Mesendoderm (in vitro differentiated cells): ENCODE data around the gene ALAS2.
A peak's percentile ranks its signal among the peaks of the same experiment; 100 is the strongest.
"Not testable (repeated sequence)": the region's sequence is repeated elsewhere in the genome, so short reads cannot be mapped to it uniquely, and the experiment has no call there.

Experiments
- DNase-seq: peaks from one replicate; pipeline ENCODE4 v3.0.0; 2013
- H2AK5ac ChIP-seq: 2 replicates; pipeline ENCODE4 v1.6.1; 2013; ENCODE audit warnings: low read length, inconsistent platforms
- H2BK120ac ChIP-seq: 2 replicates; pipeline ENCODE4 v1.6.1; 2013; ENCODE audit warnings: low read depth, mild to moderate bottlenecking, low read length, moderate library complexity, mixed read lengths
- H2BK15ac ChIP-seq: replicated peaks from 2 replicates; pipeline ENCODE4 v1.6.1; 2013; ENCODE audit warnings: low read depth, mild to moderate bottlenecking, moderate library complexity
- H2BK5ac ChIP-seq: 2 replicates; pipeline ENCODE4 v1.6.1; 2013; ENCODE audit warnings: low read length, inconsistent platforms
- H3K18ac ChIP-seq: 2 replicates; pipeline ENCODE4 v1.6.1; 2013; ENCODE audit warnings: mild to moderate bottlenecking, low read length, mixed read lengths
- H3K23ac ChIP-seq: one replicate; pipeline ENCODE4 v1.6.1; 2013; ENCODE audit warnings: low read length
- H3K27ac ChIP-seq: 2 replicates; pipeline ENCODE4 v1.5.1; 2013; ENCODE audit warnings: low read depth, mild to moderate bottlenecking, inconsistent platforms, low read length, moderate library complexity
- H3K27me3 ChIP-seq: 2 replicates; pipeline ENCODE4 v1.6.1; 2013; ENCODE audit warnings: low read length, control low read depth, mild to moderate bottlenecking, inconsistent platforms; ENCODE audit not compliant: insufficient read depth, poor library complexity
- H3K36me3 ChIP-seq: 2 replicates; pipeline ENCODE4 v1.6.1; 2013; ENCODE audit warnings: low read length, inconsistent platforms; ENCODE audit not compliant: control insufficient read depth, insufficient read depth
- H3K4ac ChIP-seq: one replicate; pipeline ENCODE4 v1.6.1; 2013; ENCODE audit warnings: low read depth, mild to moderate bottlenecking, low read length, moderate library complexity
- H3K4me1 ChIP-seq: 2 replicates; pipeline ENCODE4 v1.6.1; 2013; ENCODE audit warnings: low read depth, low read length, inconsistent platforms; ENCODE audit not compliant: control insufficient read depth
- H3K4me2 ChIP-seq: 2 replicates; pipeline ENCODE4 v1.6.1; 2013; ENCODE audit warnings: low read length
- H3K4me3 ChIP-seq: 2 replicates; pipeline ENCODE4 v1.5.1; 2013; ENCODE audit warnings: mild to moderate bottlenecking, low read length
- H3K56ac ChIP-seq: one replicate; pipeline ENCODE4 v1.6.1; 2013; ENCODE audit warnings: low read length
- H3K79me1 ChIP-seq: 2 replicates; pipeline ENCODE4 v1.6.1; 2013; ENCODE audit warnings: low read length, inconsistent platforms
- H3K79me2 ChIP-seq: 2 replicates; pipeline ENCODE4 v1.6.1; 2013; ENCODE audit warnings: mild to moderate bottlenecking, low read length; ENCODE audit not compliant: control insufficient read depth, insufficient read depth
- H3K9ac ChIP-seq: 2 replicates; pipeline ENCODE4 v1.6.1; 2013; ENCODE audit warnings: low read length, inconsistent platforms
- H4K5ac ChIP-seq: one replicate; pipeline ENCODE4 v1.6.1; 2013; ENCODE audit warnings: low read length
- H4K8ac ChIP-seq: one replicate; pipeline ENCODE4 v1.6.1; 2013; ENCODE audit warnings: low read depth, mild to moderate bottlenecking, control low read depth, low read length, moderate library complexity
- WGBS: extraction: QIAGEN DNeasy Blood & Tissue Kit; methylation state at CpG from one replicate; pipeline ENCODE4 v1.1.7; 2013; ENCODE audit warnings: low lambda C conversion rate, missing lambda C conversion rate; ENCODE audit not compliant: insufficient coverage; ENCODE audit errors: extremely low coverage; 5-methylcytosine and 5-hydroxymethylcytosine counted together

The ALAS2 gene

GRCh38 chrX:55056820-55057674 lies 26.3 kb upstream of the ALAS2 start:
- no peak overlapping the region for H2BK120ac ChIP-seq
- H2BK15ac ChIP-seq: no peak overlapping the region
- no peak overlapping the region for H4K8ac ChIP-seq
- no peaks in the 10 kb centered on the region for H3K79me2 ChIP-seq
- no peak overlapping the region for H3K18ac ChIP-seq
- H3K79me1 ChIP-seq: no peaks in the 10 kb centered on the region
- no peak overlapping the region for H3K27ac ChIP-seq
- H2BK5ac ChIP-seq: no peak overlapping the region
- H3K23ac ChIP-seq: no peak overlapping the region
- no peaks in the 10 kb centered on the region for H3K36me3 ChIP-seq
- no peak overlapping the region for H3K4me2 ChIP-seq
- H2AK5ac ChIP-seq: no peak overlapping the region
- peak; percentile 1 for DNase-seq
- no CpG with 5 or more reads among the region's 7 CpGs for WGBS
- no peak overlapping the region for H3K4ac ChIP-seq
- H4K5ac ChIP-seq: no peak overlapping the region
- H3K9ac ChIP-seq: no peak overlapping the region
- H3K4me1 ChIP-seq: no peaks in the 10 kb centered on the region
- H3K56ac ChIP-seq: no peak overlapping the region
- no peaks in the 10 kb centered on the region for H3K27me3 ChIP-seq
- no peak overlapping the region for H3K4me3 ChIP-seq

- H3K4me3 ChIP-seq, H3K27ac ChIP-seq, H3K79me1 ChIP-seq, H3K18ac ChIP-seq, H2BK120ac ChIP-seq, H2AK5ac ChIP-seq, H3K27me3 ChIP-seq, H3K36me3 ChIP-seq, DNase-seq, H2BK5ac ChIP-seq, H3K4me2 ChIP-seq, H3K56ac ChIP-seq, H4K8ac ChIP-seq, H3K9ac ChIP-seq, H3K79me2 ChIP-seq, H3K4me1 ChIP-seq, H4K5ac ChIP-seq, H2BK15ac ChIP-seq, H3K4ac ChIP-seq, H3K23ac ChIP-seq: not testable (repeated sequence)
- WGBS: no CpG with 5 or more reads among the region's 2 CpGs
Observed at GRCh38 chrX:55050599-55050998, 19.8 kb upstream of the ALAS2 start.

- Histone ChIP-seq H2BK5ac (no peak overlapping the region), H3K36me3 (no peaks in the 10 kb centered on the region), H3K23ac (no peak overlapping the region), H2BK120ac (no peak overlapping the region), H3K4me2 (no peak overlapping the region), H3K9ac (no peak overlapping the region), H4K8ac (no peak overlapping the region), H3K79me1 (no peaks in the 10 kb centered on the region), H4K5ac (no peak overlapping the region), H3K4ac (no peak overlapping the region), H2BK15ac (no peak overlapping the region), H3K79me2 (no peaks in the 10 kb centered on the region), H2AK5ac (no peak overlapping the region), H3K27ac (no peak overlapping the region), H3K27me3 (no peaks in the 10 kb centered on the region), H3K18ac (no peak overlapping the region), H3K56ac (no peak overlapping the region), H3K4me1 (no peaks in the 10 kb centered on the region), H3K4me3 (no peak overlapping the region)
- no peak for DNase-seq
- WGBS: no CpG with 5 or more reads among the region's 6 CpGs
Observed at GRCh38 chrX:55041514-55041913, 10.7 kb upstream of the ALAS2 start.

GRCh38 chrX:55039471-55039870 lies 8.7 kb upstream of the ALAS2 start:
- WGBS: no CpG with 5 or more reads among the region's 3 CpGs
- Histone ChIP-seq H4K8ac (no peak overlapping the region), H3K4me1 (no peaks in the 10 kb centered on the region), H3K79me1 (no peaks in the 10 kb centered on the region), H2AK5ac (no peak overlapping the region), H3K27me3 (no peaks in the 10 kb centered on the region), H3K18ac (no peak overlapping the region), H2BK15ac (no peak overlapping the region), H3K4me2 (no peak overlapping the region), H3K23ac (no peak overlapping the region), H3K36me3 (no peaks in the 10 kb centered on the region), H4K5ac (no peak overlapping the region), H3K56ac (no peak overlapping the region), H2BK120ac (no peak overlapping the region), H3K4ac (no peak overlapping the region), H2BK5ac (no peak overlapping the region), H3K9ac (no peak overlapping the region), H3K79me2 (no peaks in the 10 kb centered on the region), H3K4me3 (no peak overlapping the region), H3K27ac (no peak overlapping the region)
- no peak for DNase-seq

- no peak overlapping the region for H2BK120ac ChIP-seq
- no peak for DNase-seq
- H3K4me1 ChIP-seq: no peaks in the 10 kb centered on the region
- no peaks in the 10 kb centered on the region for H3K36me3 ChIP-seq
- no peak overlapping the region for H4K8ac ChIP-seq
- no peaks in the 10 kb centered on the region for H3K79me1 ChIP-seq
- WGBS: no CpG with 5 or more reads among the region's 2 CpGs
- H3K9ac ChIP-seq: no peak overlapping the region
- H4K5ac ChIP-seq: no peak overlapping the region
- H3K23ac ChIP-seq: no peak overlapping the region
- no peak overlapping the region for H2AK5ac ChIP-seq
- no peaks in the 10 kb centered on the region for H3K27me3 ChIP-seq
- no peak overlapping the region for H3K56ac ChIP-seq
- H3K4ac ChIP-seq: no peak overlapping the region
- H3K27ac ChIP-seq: no peak overlapping the region
- no peak overlapping the region for H3K4me3 ChIP-seq
- no peaks in the 10 kb centered on the region for H3K79me2 ChIP-seq
- H2BK5ac ChIP-seq: no peak overlapping the region
- no peak overlapping the region for H2BK15ac ChIP-seq
- H3K18ac ChIP-seq: no peak overlapping the region
- H3K4me2 ChIP-seq: no peak overlapping the region
Observed at GRCh38 chrX:55033429-55033828, 2.7 kb upstream of the ALAS2 start.

GRCh38 chrX:55029291-55029690 lies 1.5 kb downstream of the ALAS2 start:
- Histone ChIP-seq H3K4ac (no peak overlapping the region), H3K9ac (no peak overlapping the region), H4K5ac (no peak overlapping the region), H4K8ac (no peak overlapping the region), H3K23ac (no peak overlapping the region), H3K56ac (no peak overlapping the region), H3K4me1 (no peaks in the 10 kb centered on the region), H2BK120ac (no peak overlapping the region), H3K4me2 (no peak overlapping the region), H3K27ac (no peak overlapping the region), H3K36me3 (no peaks in the 10 kb centered on the region), H2BK15ac (no peak overlapping the region), H3K27me3 (no peaks in the 10 kb centered on the region), H2BK5ac (no peak overlapping the region), H3K18ac (no peak overlapping the region), H3K79me1 (no peaks in the 10 kb centered on the region), H3K4me3 (no peak overlapping the region), H3K79me2 (no peaks in the 10 kb centered on the region), H2AK5ac (no peak overlapping the region)
- DNase-seq: no peak
- WGBS: no CpG with 5 or more reads among the region's 2 CpGs
